Colonic mucosa (tissue), 4 donors: Measurements from ENCODE around the gene POLR1A. TPM values are rescaled to one million over a fixed set of nuclear protein-coding genes. Genes with fewer than 3 reads are reported as not detected.

Experiments used
- DNase-seq: peaks from one replicate; pipeline ENCODE4 v3.0.0-alpha.2; 2020
- H3K27ac ChIP-seq: fragments of 200-600 bp; one replicate; pipeline ENCODE4 v1.8.0; 2021
- H3K27me3 ChIP-seq: fragments of 200-600 bp; one replicate; pipeline ENCODE4 v1.8.0; 2021
- H3K36me3 ChIP-seq: fragments of 200-600 bp; one replicate; pipeline ENCODE4 v1.8.0; 2021
- H3K4me1 ChIP-seq: fragments of 200-600 bp; one replicate; pipeline ENCODE4 v1.8.0; 2021; ENCODE audit warnings: mild to moderate bottlenecking
- H3K4me3 ChIP-seq: fragments of 200-600 bp; one replicate; pipeline ENCODE4 v1.8.0; 2021
- H3K9ac ChIP-seq, 2 donors: one replicate each; pipeline ENCODE4 v1.7.0; 2013; ENCODE audit warnings: control low read depth in 2 of 2, low read depth in 2 of 2, low read length in 2 of 2
- H3K9me3 ChIP-seq: fragments of 200-600 bp; one replicate; pipeline ENCODE4 v1.8.0; 2021
- CTCF ChIP-seq: fragments of 200-600 bp; IDR thresholded peaks from one replicate; pipeline ENCODE4 v1.8.0; 2022; ENCODE audit warnings: antibody characterized with exemption, mild to moderate bottlenecking
- intact Hi-C: fragments of 100-400 bp; cut with DNase I; formaldehyde crosslinking; loops from one replicate; pipeline ENCODE4 v1.14.1; 2022
- total RNA-seq, 2 donors: library from RNA; stranded (reverse); fragmentation: NEBNext Ultra II Directional in 1 of 2; extraction: Animal tissue kit (Norgen Biotek cat#: 25700) in 1 of 2; gene quantifications; one replicate each; pipeline ENCODE4 v1.2.1, GENCODE V29; 2021
- donor health status: healthy.
- donor health status: DM: no; HTN: no; CAD: no.
- donor health status: DM: no; HTN: no; CAD: no.

POLR1A gene
- total RNA-seq, 2 donors from 2014 or later, result 17.9 to 35.9 TPM

GRCh38 chr2:86142436-86143257 is 37.0 kb upstream of the POLR1A start:
- Histone ChIP-seq H3K27me3 (no peaks in the 10 kb centered on the region), H3K9ac (no peak overlapping the region), H3K36me3 (peaks cover 15% of the 10 kb centered on the region), H3K4me1 (no peaks in the 10 kb centered on the region), H3K27ac (no peak overlapping the region), H3K4me3 (no peak overlapping the region), H3K9me3 (no peaks in the 10 kb centered on the region)
- TF ChIP-seq CTCF, result no peak
- intact Hi-C loops, result no loop called here
- no peak for DNase-seq

GRCh38 chr2:86140969-86141392 is 35.3 kb upstream of the POLR1A start:
- no peak for TF ChIP-seq CTCF
- H3K36me3 ChIP-seq, result peaks cover 11% of the 10 kb centered on the region

GRCh38 chr2:86139981-86140380 is 34.3 kb upstream of the POLR1A start:
- Histone ChIP-seq H3K4me3 (no peak overlapping the region), H3K27ac (no peak overlapping the region), H3K9me3 (no peaks in the 10 kb centered on the region), H3K27me3 (no peaks in the 10 kb centered on the region), H3K4me1 (no peaks in the 10 kb centered on the region), H3K36me3 (peaks cover 9% of the 10 kb centered on the region), H3K9ac (no peak overlapping the region)
- intact Hi-C loops, result no loop called here
- DNase-seq, result no peak
- TF ChIP-seq CTCF, result no peak

More at GRCh38 chr2:86140969-86141392, 35.3 kb upstream of the POLR1A start:
- Histone ChIP-seq H3K4me1 (no peaks in the 10 kb centered on the region), H3K27me3 (no peaks in the 10 kb centered on the region), H3K9me3 (no peaks in the 10 kb centered on the region), H3K9ac (no peak overlapping the region), H3K4me3 (no peak overlapping the region), H3K27ac (no peak overlapping the region)
- no peak for DNase-seq
- intact Hi-C loops, result no loop called here

- Histone ChIP-seq H3K27ac (no peak overlapping the region), H3K27me3 (no peaks in the 10 kb centered on the region), H3K9me3 (no peaks in the 10 kb centered on the region), H3K9ac (no peak overlapping the region), H3K36me3 (peaks cover 12% of the 10 kb centered on the region), H3K4me3 (no peak overlapping the region), H3K4me1 (no peaks in the 10 kb centered on the region)
- intact Hi-C loops, result no loop called here
- no peak for DNase-seq
- TF ChIP-seq CTCF, result no peak
Observed at GRCh38 chr2:86138736-86139625, 33.3 kb upstream of the POLR1A start.

GRCh38 chr2:86136141-86136540 is 30.5 kb upstream of the POLR1A start:
- Histone ChIP-seq H3K4me3 (no peak overlapping the region), H3K9ac (no peak overlapping the region), H3K36me3 (peaks cover 29% of the 10 kb centered on the region), H3K9me3 (no peaks in the 10 kb centered on the region), H3K4me1 (no peaks in the 10 kb centered on the region), H3K27ac (no peak overlapping the region), H3K27me3 (no peaks in the 10 kb centered on the region)
- no peak for TF ChIP-seq CTCF
- intact Hi-C loops, result no loop called here
- no peak for DNase-seq
